GM12874 (cell line): Measurements from ENCODE around the gene MUCL3.

Experiments used
- CTCF ChIP-seq: IDR thresholded peaks from 2 replicates; pipeline ENCODE4 v1.5.1; 2011; ENCODE audit warnings: low read depth, mild to moderate bottlenecking, control low read depth, low read length, moderate library complexity; ENCODE audit not compliant: insufficient read depth

Gene MUCL3

GRCh38 chr6:30991891-30992290 lies 51.1 kb downstream of the MUCL3 start:
- no peak for TF ChIP-seq CTCF

- TF ChIP-seq CTCF: no peak
Observed at GRCh38 chr6:30997301-30997700, 56.5 kb downstream of the MUCL3 start.

- TF ChIP-seq CTCF: no peak
Observed at GRCh38 chr6:30998785-30999184, 58.0 kb downstream of the MUCL3 start.

- TF ChIP-seq CTCF: no peak
Observed at GRCh38 chr6:31001281-31001888, 60.6 kb downstream of the MUCL3 start.

GRCh38 chr6:31002471-31002870 lies 61.7 kb downstream of the MUCL3 start:
- no peak for TF ChIP-seq CTCF
